ENCODE measurements around the gene ADAMTS2.
A peak's percentile ranks its signal among the peaks of the same experiment; 100 is the strongest.

ADAMTS2 gene

GRCh38 chr5:179311091-179311470 lies 34.2 kb downstream of the ADAMTS2 start:
- DNase-seq (ENCODE audit: low read depth): no peak

GRCh38 chr5:179310439-179311090 lies 34.7 kb downstream of the ADAMTS2 start:
- no peak for DNase-seq (ENCODE audit: low read depth)

DNA sequence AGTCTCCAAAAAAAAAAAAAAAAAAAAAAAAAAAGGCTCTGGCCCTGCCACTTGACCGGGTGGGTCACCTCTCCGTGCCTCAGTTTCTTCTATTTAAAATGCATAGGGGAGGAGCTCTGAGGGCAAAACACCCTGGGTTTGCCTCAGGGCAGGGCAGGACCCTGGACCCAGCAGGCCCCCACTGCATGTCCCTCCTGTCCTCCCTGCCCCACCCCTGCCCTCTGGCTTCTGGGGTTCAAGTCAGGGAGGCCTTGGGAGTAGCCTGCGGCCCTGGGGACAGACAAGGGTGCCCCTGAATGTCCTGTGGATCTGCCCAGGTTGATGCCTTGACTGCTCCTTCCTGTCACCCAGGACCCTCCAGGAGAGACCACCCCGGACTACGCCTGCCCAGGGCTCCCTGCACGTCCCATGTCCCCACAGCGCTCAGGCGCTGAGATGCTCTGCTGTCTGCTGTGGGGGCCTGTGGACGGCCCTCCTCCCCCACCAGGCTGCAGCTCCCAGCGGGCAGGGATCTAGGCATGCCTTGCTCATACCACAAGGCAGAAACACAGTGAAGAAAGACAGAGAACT lies 35.4 kb downstream of the ADAMTS2 start:
- DNase-seq (ENCODE audit: low read depth): no peak

- no peak for DNase-seq (ENCODE audit: low read depth)
Observed at GRCh38 chr5:179309383-179309670, 35.9 kb downstream of the ADAMTS2 start.

GRCh38 chr5:179308563-179309382 lies 36.5 kb downstream of the ADAMTS2 start:
- DNase-seq (ENCODE audit: low read depth): no peak

- no peak for DNase-seq (ENCODE audit: low read depth)
Observed at GRCh38 chr5:179307931-179308471, 37.3 kb downstream of the ADAMTS2 start.

- DNase-seq (ENCODE audit: low read depth): no peak
Observed at GRCh38 chr5:179307013-179307800, 38.1 kb downstream of the ADAMTS2 start.

- peak; percentile 13 for DNase-seq (ENCODE audit: low read depth)
Observed at GRCh38 chr5:179306191-179307012, 38.9 kb downstream of the ADAMTS2 start.

GRCh38 chr5:179304871-179305270 lies 40.4 kb downstream of the ADAMTS2 start:
- DNase-seq (ENCODE audit: low read depth): no peak

DNA sequence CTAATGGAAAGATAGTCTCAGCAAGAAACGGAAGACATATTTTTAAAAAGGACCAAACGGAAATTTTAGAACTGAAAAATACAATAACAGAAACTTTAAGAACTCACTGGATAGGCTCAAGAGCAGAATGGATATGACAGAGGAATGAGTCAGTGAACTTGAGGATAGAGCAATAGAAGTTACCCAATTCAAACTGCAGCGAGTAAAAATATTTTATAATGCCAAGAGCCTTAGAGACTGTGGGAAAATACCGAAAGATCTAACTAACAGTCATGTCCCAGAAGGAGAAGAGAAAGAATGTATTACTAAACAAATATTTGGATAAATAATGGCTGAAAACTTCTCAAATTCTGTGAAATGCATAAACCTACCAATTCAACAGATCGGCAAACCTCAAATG lies 40.8 kb downstream of the ADAMTS2 start:
- DNase-seq (ENCODE audit: low read depth): peak; percentile 83

DNA sequence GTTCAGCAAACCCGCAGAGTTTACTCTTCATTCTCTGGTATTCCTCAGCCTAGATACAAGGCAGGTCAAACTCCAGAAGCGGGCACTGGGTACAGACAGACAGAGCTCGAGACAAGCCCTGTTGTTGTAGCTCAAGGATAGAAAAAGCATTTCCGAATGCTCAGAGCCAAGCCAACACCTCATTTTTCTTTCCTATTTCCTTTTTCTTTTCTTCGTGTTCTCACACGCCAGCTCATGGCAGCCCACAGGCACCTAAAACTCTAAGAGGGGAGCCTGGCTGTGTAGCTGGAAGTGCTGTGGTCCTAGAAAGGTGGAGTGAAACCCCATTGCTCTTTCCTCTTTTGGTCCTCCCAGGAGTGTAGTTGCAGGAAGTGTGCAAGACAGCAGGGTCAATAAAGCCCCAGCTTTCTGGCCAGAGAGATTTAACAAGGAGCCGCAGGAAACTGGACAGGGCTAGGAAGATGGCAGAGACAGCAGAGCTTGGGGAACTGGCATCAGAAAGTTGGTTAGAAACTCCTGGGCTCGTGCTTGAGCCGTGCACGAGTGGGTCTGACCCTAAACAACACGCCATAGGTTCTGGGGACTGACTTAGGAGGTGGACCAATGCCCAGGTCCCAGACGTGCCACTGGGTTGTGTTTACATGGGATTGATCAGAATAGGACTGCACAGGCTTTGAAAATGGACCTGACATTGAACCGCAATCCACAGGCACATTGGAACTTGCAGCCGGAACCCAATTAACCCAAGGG lies 41.6 kb downstream of the ADAMTS2 start:
- DNase-seq (ENCODE audit: low read depth): no peak

GRCh38 chr5:179302499-179303185 lies 42.6 kb downstream of the ADAMTS2 start:
- no peak for DNase-seq (ENCODE audit: low read depth)

GRCh38 chr5:179301796-179302195 lies 43.5 kb downstream of the ADAMTS2 start:
- no peak for DNase-seq (ENCODE audit: low read depth)

- no peak for DNase-seq (ENCODE audit: low read depth)
Observed at GRCh38 chr5:179301376-179301775, 43.9 kb downstream of the ADAMTS2 start.

- no peak for DNase-seq (ENCODE audit: low read depth)
Observed at GRCh38 chr5:179300581-179301180, 44.6 kb downstream of the ADAMTS2 start.

DNA sequence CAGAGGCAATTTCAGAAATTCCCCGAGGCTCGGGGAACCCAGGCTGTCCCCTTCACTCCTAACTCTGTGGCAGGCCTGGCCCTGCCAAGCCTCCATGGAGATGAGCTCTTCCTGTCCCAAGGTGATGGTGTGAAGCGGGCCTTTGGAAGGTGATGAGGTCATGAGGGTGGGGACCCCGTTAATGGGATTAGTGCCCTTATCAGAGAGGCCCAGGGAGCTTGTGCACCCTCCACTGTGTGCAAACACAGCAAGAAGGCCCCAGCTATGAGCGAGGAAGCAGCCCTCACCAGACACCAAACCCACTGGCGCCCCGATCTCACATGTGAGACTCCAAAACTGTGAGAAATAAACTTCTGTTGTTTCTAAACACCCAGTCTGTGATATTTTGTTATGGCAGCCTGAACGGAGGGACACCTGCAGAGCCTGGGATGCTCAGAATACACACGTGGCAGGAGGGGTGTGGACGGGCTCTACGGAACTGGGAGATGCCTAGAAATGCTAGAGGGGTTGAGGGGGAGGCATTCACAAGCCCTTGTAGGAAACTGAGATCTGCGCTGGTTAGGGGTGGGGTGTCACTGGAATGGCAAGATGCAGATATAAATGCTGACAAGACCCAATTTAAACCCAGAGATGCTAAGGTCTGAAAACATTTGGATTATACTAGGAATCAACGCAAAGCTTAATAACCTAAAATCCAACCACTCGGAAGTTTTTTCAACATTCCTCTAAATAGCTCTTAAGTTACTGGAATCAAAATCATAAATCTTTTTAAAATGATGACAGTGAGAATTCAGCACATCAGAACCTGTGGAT lies 46.9 kb downstream of the ADAMTS2 start:
- DNase-seq (ENCODE audit: low read depth): no peak

DNA sequence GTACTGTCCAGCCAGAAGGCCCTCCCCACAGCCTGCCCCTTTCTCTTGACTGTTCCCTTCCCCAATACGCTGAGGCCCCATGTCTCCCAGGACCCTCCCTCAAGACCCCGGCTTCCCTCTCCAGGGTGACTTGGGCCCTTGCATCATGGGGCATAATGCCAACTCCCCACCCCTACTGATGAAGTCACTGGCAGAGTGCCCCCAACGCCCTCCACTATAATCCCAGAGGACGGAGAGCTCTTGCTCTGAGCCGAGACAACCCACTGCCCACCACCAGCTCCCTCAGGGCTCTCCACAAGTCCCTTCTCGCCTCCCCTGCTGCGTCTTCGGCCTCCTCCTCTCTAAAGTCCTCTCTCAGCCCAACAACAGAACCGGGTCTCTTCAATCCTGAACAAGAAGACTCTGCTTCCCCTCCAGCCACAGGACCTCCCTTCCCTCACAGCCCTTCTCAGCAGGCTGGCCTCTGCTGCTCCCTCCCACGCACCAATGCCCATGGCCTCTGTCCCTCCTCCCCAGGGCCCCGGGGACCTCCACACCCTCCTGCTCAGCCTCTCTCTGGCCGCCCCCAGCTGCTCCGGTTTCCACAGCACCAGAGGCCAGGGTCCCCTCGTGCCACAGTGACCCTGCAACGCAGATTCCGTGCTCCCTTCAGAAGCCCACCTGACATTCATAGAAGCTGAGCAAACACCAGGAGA lies 47.6 kb downstream of the ADAMTS2 start:
- DNase-seq (ENCODE audit: low read depth): no peak

GRCh38 chr5:179297026-179297425 lies 48.2 kb downstream of the ADAMTS2 start:
- no peak for DNase-seq (ENCODE audit: low read depth)

Measured in HS-5 (cell line).